ENCODE results near the gene HEPHL1. TPM values are rescaled to one million over a fixed set of nuclear protein-coding genes. Genes with fewer than 3 reads are reported as not detected.

HEPHL1 gene
- total RNA-seq, 2 experiments from 2014 or later = not detected

GRCh38 chr11:94060401-94060800 lies 39.2 kb downstream of the HEPHL1 start:
- Mint-ChIP-seq H3K27ac (no peak overlapping the region), H3K36me3 (ENCODE audit: low read depth) (no peaks in the 10 kb centered on the region), H3K4me1 (ENCODE audit: low read depth) (no peaks in the 10 kb centered on the region), H3K27me3 (ENCODE audit: low read depth) (peaks cover 15% of the 10 kb centered on the region), H3K9me3 (no peaks in the 10 kb centered on the region), H3K4me3 (no peak overlapping the region)
- intact Hi-C loops (cut with micrococcal nuclease) = no loop called here
- no peak for DNase-seq
- CTCF ChIA-PET = no interaction called here

- no peak overlapping the region for H3K4me3 Mint-ChIP-seq
- intact Hi-C loops (cut with micrococcal nuclease) = no loop called here
- H3K4me1 Mint-ChIP-seq (ENCODE audit: low read depth) = no peaks in the 10 kb centered on the region
- peaks cover 17% of the 10 kb centered on the region for H3K27me3 Mint-ChIP-seq (ENCODE audit: low read depth)
- H3K27ac Mint-ChIP-seq = no peak overlapping the region
- no peaks in the 10 kb centered on the region for H3K9me3 Mint-ChIP-seq
- CTCF ChIA-PET = no interaction called here
- no peaks in the 10 kb centered on the region for H3K36me3 Mint-ChIP-seq (ENCODE audit: low read depth)
- DNase-seq = no peak
Measured at GRCh38 chr11:94062360-94062759, 41.2 kb downstream of the HEPHL1 start.

GRCh38 chr11:94066901-94067429 lies 45.8 kb downstream of the HEPHL1 start:
- peaks cover 13% of the 10 kb centered on the region for H3K27me3 Mint-ChIP-seq (ENCODE audit: low read depth)
- H3K4me1 Mint-ChIP-seq (ENCODE audit: low read depth) = no peaks in the 10 kb centered on the region
- CTCF ChIA-PET = no interaction called here
- no peak overlapping the region for H3K4me3 Mint-ChIP-seq
- no peak for DNase-seq
- no peaks in the 10 kb centered on the region for H3K9me3 Mint-ChIP-seq
- intact Hi-C loops (cut with micrococcal nuclease) = no loop called here
- H3K36me3 Mint-ChIP-seq (ENCODE audit: low read depth) = no peaks in the 10 kb centered on the region
- H3K27ac Mint-ChIP-seq = no peak overlapping the region

GRCh38 chr11:94068764-94069163 lies 47.6 kb downstream of the HEPHL1 start:
- Mint-ChIP-seq H3K27me3 (ENCODE audit: low read depth) (peaks cover 7% of the 10 kb centered on the region), H3K27ac (no peak overlapping the region)
- intact Hi-C loops (cut with micrococcal nuclease) = no loop called here

GRCh38 chr11:94077552-94078293 lies 56.6 kb downstream of the HEPHL1 start:
- no peaks in the 10 kb centered on the region for H3K9me3 Mint-ChIP-seq
- no peaks in the 10 kb centered on the region for H3K36me3 Mint-ChIP-seq (ENCODE audit: low read depth)
- intact Hi-C loops (cut with micrococcal nuclease) = no loop called here
- H3K27ac Mint-ChIP-seq = no peak overlapping the region
- CTCF ChIA-PET = no interaction called here
- H3K27me3 Mint-ChIP-seq (ENCODE audit: low read depth) = peaks cover 11% of the 10 kb centered on the region
- DNase-seq = no peak
- H3K4me1 Mint-ChIP-seq (ENCODE audit: low read depth) = no peaks in the 10 kb centered on the region
- no peak overlapping the region for H3K4me3 Mint-ChIP-seq

More at GRCh38 chr11:94068764-94069163, 47.6 kb downstream of the HEPHL1 start:
- CTCF ChIA-PET = interaction anchor here (0.7 kb wide), 2 partner anchors 433 to 664 kb away, joined by 3 read pairs; no protein-coding TSS in a partner anchor
- DNase-seq = no peak
- Mint-ChIP-seq H3K9me3 (no peaks in the 10 kb centered on the region), H3K36me3 (ENCODE audit: low read depth) (no peaks in the 10 kb centered on the region), H3K4me3 (no peak overlapping the region), H3K4me1 (ENCODE audit: low read depth) (no peaks in the 10 kb centered on the region)

- H3K4me1 Mint-ChIP-seq (ENCODE audit: low read depth) = no peaks in the 10 kb centered on the region
- CTCF ChIA-PET = no interaction called here
- no peak for DNase-seq
- H3K27me3 Mint-ChIP-seq (ENCODE audit: low read depth) = peaks cover 15% of the 10 kb centered on the region
- H3K27ac Mint-ChIP-seq = no peak overlapping the region
- H3K36me3 Mint-ChIP-seq (ENCODE audit: low read depth) = no peaks in the 10 kb centered on the region
- H3K9me3 Mint-ChIP-seq = no peaks in the 10 kb centered on the region
- no peak overlapping the region for H3K4me3 Mint-ChIP-seq
- intact Hi-C loops (cut with micrococcal nuclease) = no loop called here
Measured at GRCh38 chr11:94084164-94084563, 63.0 kb downstream of the HEPHL1 start.

- no peaks in the 10 kb centered on the region for H3K4me1 Mint-ChIP-seq (ENCODE audit: low read depth)
- no peak overlapping the region for H3K27ac Mint-ChIP-seq
- H3K9me3 Mint-ChIP-seq = no peaks in the 10 kb centered on the region
- H3K4me3 Mint-ChIP-seq = no peak overlapping the region
- intact Hi-C loops (cut with micrococcal nuclease) = no loop called here
- DNase-seq = no peak
- H3K27me3 Mint-ChIP-seq (ENCODE audit: low read depth) = peaks cover 9% of the 10 kb centered on the region
- CTCF ChIA-PET = no interaction called here
- no peaks in the 10 kb centered on the region for H3K36me3 Mint-ChIP-seq (ENCODE audit: low read depth)
Measured at GRCh38 chr11:94088906-94089305, 67.8 kb downstream of the HEPHL1 start.

- no peaks in the 10 kb centered on the region for H3K9me3 Mint-ChIP-seq
- CTCF ChIA-PET = no interaction called here
- peaks cover 9% of the 10 kb centered on the region for H3K27me3 Mint-ChIP-seq (ENCODE audit: low read depth)
- no peak overlapping the region for H3K27ac Mint-ChIP-seq
- intact Hi-C loops (cut with micrococcal nuclease) = no loop called here
- H3K4me3 Mint-ChIP-seq = no peak overlapping the region
- no peaks in the 10 kb centered on the region for H3K36me3 Mint-ChIP-seq (ENCODE audit: low read depth)
- DNase-seq = no peak
- H3K4me1 Mint-ChIP-seq (ENCODE audit: low read depth) = no peaks in the 10 kb centered on the region
Measured at GRCh38 chr11:94089341-94089740, 68.2 kb downstream of the HEPHL1 start.

GRCh38 chr11:94090401-94090800 lies 69.2 kb downstream of the HEPHL1 start:
- CTCF ChIA-PET = no interaction called here
- intact Hi-C loops (cut with micrococcal nuclease) = no loop called here

GRCh38 chr11:94091091-94091490 lies 69.9 kb downstream of the HEPHL1 start:
- intact Hi-C loops (cut with micrococcal nuclease) = no loop called here
- H3K27me3 Mint-ChIP-seq (ENCODE audit: low read depth) = peaks cover 6% of the 10 kb centered on the region
- no peak overlapping the region for H3K27ac Mint-ChIP-seq
- H3K4me3 Mint-ChIP-seq = no peak overlapping the region
- CTCF ChIA-PET = no interaction called here
- H3K36me3 Mint-ChIP-seq (ENCODE audit: low read depth) = no peaks in the 10 kb centered on the region
- no peaks in the 10 kb centered on the region for H3K4me1 Mint-ChIP-seq (ENCODE audit: low read depth)
- no peak for DNase-seq
- H3K9me3 Mint-ChIP-seq = no peaks in the 10 kb centered on the region

More at GRCh38 chr11:94090401-94090800, 69.2 kb downstream of the HEPHL1 start:
- DNase-seq = no peak
- no peak overlapping the region for H3K27ac Mint-ChIP-seq
- peaks cover 9% of the 10 kb centered on the region for H3K27me3 Mint-ChIP-seq (ENCODE audit: low read depth)
- H3K36me3 Mint-ChIP-seq (ENCODE audit: low read depth) = no peaks in the 10 kb centered on the region
- H3K4me3 Mint-ChIP-seq = no peak overlapping the region
- no peaks in the 10 kb centered on the region for H3K9me3 Mint-ChIP-seq
- no peaks in the 10 kb centered on the region for H3K4me1 Mint-ChIP-seq (ENCODE audit: low read depth)

GRCh38 chr11:94100253-94100652 lies 79.1 kb downstream of the HEPHL1 start:
- no peaks in the 10 kb centered on the region for H3K4me1 Mint-ChIP-seq (ENCODE audit: low read depth)
- no peak overlapping the region for H3K4me3 Mint-ChIP-seq
- H3K9me3 Mint-ChIP-seq = no peaks in the 10 kb centered on the region
- intact Hi-C loops (cut with micrococcal nuclease) = no loop called here
- H3K27me3 Mint-ChIP-seq (ENCODE audit: low read depth) = peaks cover 13% of the 10 kb centered on the region
- no peaks in the 10 kb centered on the region for H3K36me3 Mint-ChIP-seq (ENCODE audit: low read depth)
- no peak overlapping the region for H3K27ac Mint-ChIP-seq
- DNase-seq = no peak
- CTCF ChIA-PET = no interaction called here

- no peak for DNase-seq
- peaks cover 10% of the 10 kb centered on the region for H3K27me3 Mint-ChIP-seq (ENCODE audit: low read depth)
- H3K9me3 Mint-ChIP-seq = no peaks in the 10 kb centered on the region
- H3K27ac Mint-ChIP-seq = no peak overlapping the region
- intact Hi-C loops (cut with micrococcal nuclease) = no loop called here
- no peak overlapping the region for H3K4me3 Mint-ChIP-seq
- no peaks in the 10 kb centered on the region for H3K36me3 Mint-ChIP-seq (ENCODE audit: low read depth)
- CTCF ChIA-PET = no interaction called here
- no peaks in the 10 kb centered on the region for H3K4me1 Mint-ChIP-seq (ENCODE audit: low read depth)
Measured at GRCh38 chr11:94103471-94103870, 82.3 kb downstream of the HEPHL1 start.

GRCh38 chr11:94104734-94105133 lies 83.6 kb downstream of the HEPHL1 start:
- Mint-ChIP-seq H3K36me3 (ENCODE audit: low read depth) (no peaks in the 10 kb centered on the region), H3K4me3 (no peak overlapping the region), H3K27ac (no peak overlapping the region), H3K9me3 (no peaks in the 10 kb centered on the region), H3K4me1 (ENCODE audit: low read depth) (no peaks in the 10 kb centered on the region), H3K27me3 (ENCODE audit: low read depth) (peaks cover 5% of the 10 kb centered on the region)
- no peak for DNase-seq
- CTCF ChIA-PET = interaction anchor here (0.9 kb wide), 1 partner anchor 77 kb away, joined by 3 read pairs; no protein-coding TSS in a partner anchor
- intact Hi-C loops (cut with micrococcal nuclease) = no loop called here
